AG04450 (cell line): ENCODE results near the gene PRM1. TPM values are rescaled to one million over a fixed set of nuclear protein-coding genes. Genes with fewer than 3 reads are reported as not detected.

Source experiments
- CTCF ChIA-PET: fragments of 300-600, 350-600 bp; formaldehyde crosslinking; extraction: SDS; loops from one replicate; lab custom pipeline; 2022; ENCODE audit warnings: antibody characterized with exemption, inconsistent platforms; lab: Charles Lee
- POLR2A ChIA-PET: fragments of 350-600 bp; formaldehyde crosslinking; extraction: SDS; loops from one replicate; lab custom pipeline; 2021; ENCODE audit warnings: antibody characterized with exemption, inconsistent platforms; lab: Yijun Ruan, JAX
- DNase-seq: peaks from one replicate; pipeline ENCODE4 v3.0.0-alpha.2; 2011; ENCODE audit warnings: low read depth, low spot score
- H3K27ac ChIP-seq: one replicate; pipeline ENCODE4 v1.5.1; 2012; ENCODE audit warnings: low read depth, low read length, control low read depth
- H3K27me3 ChIP-seq: one replicate; pipeline ENCODE4 v1.6.0; 2012; ENCODE audit warnings: low read length; ENCODE audit not compliant: control insufficient read depth, insufficient read depth
- H3K4me3 ChIP-seq: 2 replicates; pipeline ENCODE4 v1.5.1; 2011; ENCODE audit warnings: mild to moderate bottlenecking, low read depth, low read length, control low read depth
- H3K9me3 ChIP-seq: 2 replicates; pipeline ENCODE4 v1.5.1; 2012; ENCODE audit warnings: low read length; ENCODE audit not compliant: control insufficient read depth, insufficient read depth
- polyA minus RNA-seq: library from RNA; depleted of rRNA, polyadenylated mRNA; stranded (reverse); fragments of >200 nt; gene quantifications from 2 replicates; pipeline ENCODE4 v1.2.3, GENCODE V29; 2011; rRNA and poly(A)+ RNA removed
- polyA plus RNA-seq: library from polyadenylated mRNA; depleted of rRNA; stranded (reverse); fragments of >200 nt; gene quantifications from 2 replicates; pipeline ENCODE4 v1.2.3, GENCODE V29; 2011; rRNA removed
- TF ChIP-seq, protein P1 (sequence below): IDR thresholded peaks from 2 replicates; pipeline ENCODE4 v1.5.1; 2011; ENCODE audit warnings: low read depth, low read length, control low read depth, inconsistent platforms

PRM1 gene, protein sequence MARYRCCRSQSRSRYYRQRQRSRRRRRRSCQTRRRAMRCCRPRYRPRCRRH
- polyA plus RNA-seq (not detected in 2 replicates), polyA minus RNA-seq (not detected in 2 replicates)

GRCh38 chr16:11280616-11281522 lies at the start of gene PRM1:
Gene PRM1, minus strand, starts transcription at chr16:11281330. Its CDS starts 92 bp downstream, at chr16:11281238.
- Histone ChIP-seq H3K27ac (no peak within 1 kb of the TSS), H3K27me3 (peaks cover 12% of the 10 kb centered on the region), H3K4me3 (no peak within 1 kb of the TSS), H3K9me3 (peaks cover 3% of the 10 kb centered on the region; the same call in 1 of the 2 replicates)
- TF ChIP-seq, protein P1, sequence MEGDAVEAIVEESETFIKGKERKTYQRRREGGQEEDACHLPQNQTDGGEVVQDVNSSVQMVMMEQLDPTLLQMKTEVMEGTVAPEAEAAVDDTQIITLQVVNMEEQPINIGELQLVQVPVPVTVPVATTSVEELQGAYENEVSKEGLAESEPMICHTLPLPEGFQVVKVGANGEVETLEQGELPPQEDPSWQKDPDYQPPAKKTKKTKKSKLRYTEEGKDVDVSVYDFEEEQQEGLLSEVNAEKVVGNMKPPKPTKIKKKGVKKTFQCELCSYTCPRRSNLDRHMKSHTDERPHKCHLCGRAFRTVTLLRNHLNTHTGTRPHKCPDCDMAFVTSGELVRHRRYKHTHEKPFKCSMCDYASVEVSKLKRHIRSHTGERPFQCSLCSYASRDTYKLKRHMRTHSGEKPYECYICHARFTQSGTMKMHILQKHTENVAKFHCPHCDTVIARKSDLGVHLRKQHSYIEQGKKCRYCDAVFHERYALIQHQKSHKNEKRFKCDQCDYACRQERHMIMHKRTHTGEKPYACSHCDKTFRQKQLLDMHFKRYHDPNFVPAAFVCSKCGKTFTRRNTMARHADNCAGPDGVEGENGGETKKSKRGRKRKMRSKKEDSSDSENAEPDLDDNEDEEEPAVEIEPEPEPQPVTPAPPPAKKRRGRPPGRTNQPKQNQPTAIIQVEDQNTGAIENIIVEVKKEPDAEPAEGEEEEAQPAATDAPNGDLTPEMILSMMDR, result no peak
- CTCF ChIA-PET, result no interaction called here
- POLR2A ChIA-PET, result no interaction called here
- DNase-seq, result no peak

DNA sequence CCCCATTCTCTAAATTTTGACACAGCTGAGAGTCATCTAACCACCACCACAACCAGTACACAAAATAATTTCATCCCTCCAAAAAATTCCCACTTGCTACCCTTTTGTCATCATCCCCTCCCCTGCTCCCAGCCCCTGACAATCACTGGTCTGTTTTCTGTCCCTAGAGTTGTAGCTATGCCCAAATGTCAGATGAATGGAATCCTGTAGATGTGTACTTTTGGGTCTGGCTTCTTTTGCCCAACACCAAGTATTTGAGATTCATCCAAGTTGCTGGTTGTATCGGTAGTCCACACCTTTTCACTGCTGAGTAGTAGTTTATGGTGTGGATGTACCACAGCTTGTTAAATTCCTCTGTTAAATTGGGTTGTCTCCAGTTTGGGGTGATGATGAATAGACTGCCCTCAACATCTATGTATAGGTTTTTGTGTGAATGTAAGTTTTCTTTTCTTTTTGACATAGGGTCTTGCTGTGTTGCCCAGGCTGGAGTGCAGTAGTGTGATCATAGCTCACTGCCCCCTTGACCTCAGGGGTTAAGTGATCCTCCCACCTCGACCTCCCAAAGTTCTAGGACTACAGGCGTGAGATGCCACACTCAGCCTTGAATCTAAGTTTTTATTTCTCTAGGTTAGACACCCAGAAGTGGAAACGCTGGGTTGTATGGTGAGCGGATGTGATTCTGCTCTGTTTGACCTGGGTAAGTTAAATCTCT lies 49.6 kb upstream of the PRM1 start:
- Histone ChIP-seq H3K27ac (no peak overlapping the region), H3K27me3 (no peaks in the 10 kb centered on the region), H3K4me3 (no peak overlapping the region), H3K9me3 (peaks cover 13% of the 10 kb centered on the region)
- no peak for DNase-seq
- ChIA-PET POLR2A (no interaction called here), CTCF (no interaction called here)
- TF ChIP-seq, protein P1, result no peak

DNA sequence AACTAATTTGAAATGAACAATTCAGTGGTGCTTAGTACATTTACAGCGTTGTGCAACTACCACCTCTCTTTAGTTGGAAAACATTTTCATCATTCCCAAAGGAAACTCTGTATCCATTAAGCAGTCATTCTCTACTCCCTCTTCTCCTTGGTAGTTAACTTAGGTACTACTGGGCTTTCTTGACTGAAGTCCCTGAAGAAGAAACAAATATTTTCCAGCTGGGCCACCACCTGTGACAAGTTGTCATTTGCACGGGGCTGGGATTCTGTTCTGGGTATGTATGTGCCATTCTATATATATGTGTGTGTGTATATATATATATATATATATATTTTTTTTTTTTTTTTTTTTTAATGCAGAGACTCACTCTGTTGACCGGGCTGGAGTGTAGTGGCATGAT lies 48.8 kb upstream of the PRM1 start:
- ChIA-PET POLR2A (interaction anchor here (0.5 to 1.7 kb wide), 4 partner anchors 41 to 413 kb away, joined by 3 to 12 read pairs (median 3); partner anchors contain the start of genes SOCS1 and TXNDC11), CTCF (no interaction called here)
- DNase-seq, result no peak
- no peak overlapping the region for H3K4me3 ChIP-seq
- H3K27ac ChIP-seq, result no peak overlapping the region
- H3K9me3 ChIP-seq, result peaks cover 12% of the 10 kb centered on the region
- H3K27me3 ChIP-seq, result no peaks in the 10 kb centered on the region
- TF ChIP-seq, protein P1, result no peak

DNA sequence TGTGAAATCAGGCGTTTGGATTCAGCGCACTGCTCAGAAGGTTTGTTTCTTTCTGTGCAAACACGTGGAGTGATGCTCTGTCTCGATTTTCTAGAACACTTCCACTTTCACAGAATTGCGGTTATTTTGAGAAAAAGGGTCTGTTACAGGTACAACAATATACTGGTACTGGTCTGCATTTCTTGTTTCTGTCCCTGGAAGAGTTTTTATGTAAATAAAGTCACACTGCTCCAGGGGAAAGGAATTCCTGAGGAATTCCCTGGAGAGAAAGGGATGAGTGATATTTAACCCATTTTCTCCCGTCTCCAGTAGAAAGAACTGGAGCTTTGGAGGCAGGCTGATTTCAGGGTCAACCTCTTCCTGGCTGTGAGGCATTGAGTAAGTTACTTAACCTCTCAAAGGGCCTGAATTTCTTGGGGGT lies 48.0 kb upstream of the PRM1 start:
- peak overlapping the region; percentile 43 for H3K4me3 ChIP-seq
- DNase-seq, result no peak
- H3K27me3 ChIP-seq, result no peaks in the 10 kb centered on the region
- CTCF ChIA-PET, result no interaction called here
- H3K9me3 ChIP-seq, result peaks cover 7% of the 10 kb centered on the region
- POLR2A ChIA-PET, result interaction anchor here (0.5 to 1.7 kb wide), 6 partner anchors 14 to 414 kb away, joined by 3 to 12 read pairs (median 3); partner anchors contain the start of genes SOCS1 and TXNDC11
- H3K27ac ChIP-seq, result peak overlapping the region; percentile 87
- TF ChIP-seq, protein P1, result no peak
